ENCODE results near the gene PROK1.

GRCh38 chr1:110433213-110433612, 17.7 kb upstream of the PROK1 start:
- TF ChIP-seq CTCF (conservative IDR thresholded peaks at IDR 0.05; ENCODE audit: low read length) (no peak), EZH2phosphoT487 (IDR thresholded peaks at IDR 0.05; ENCODE audit: borderline replicate concordance, low read depth, low read length) (no peak)

Measured in OCI-LY7 (cell line).